IPS-15b (cell line): ENCODE results near the gene GRIA4.

ENCODE experiments used
- H3K27me3 ChIP-seq: one replicate; pipeline ENCODE4 v1.6.1; 2013; ENCODE audit warnings: low read length; ENCODE audit not compliant: control insufficient read depth, insufficient read depth
- H3K36me3 ChIP-seq: one replicate; pipeline ENCODE4 v1.6.1; 2013; ENCODE audit warnings: low read length; ENCODE audit not compliant: control insufficient read depth, insufficient read depth
- H3K4me1 ChIP-seq: one replicate; pipeline ENCODE4 v1.6.1; 2013; ENCODE audit warnings: mild to moderate bottlenecking, low read length; ENCODE audit not compliant: control insufficient read depth, insufficient read depth
- H3K4me3 ChIP-seq: one replicate; pipeline ENCODE4 v1.5.1; 2013; ENCODE audit warnings: low read depth, low read length
- H3K9ac ChIP-seq: one replicate; pipeline ENCODE4 v1.6.1; 2013; ENCODE audit warnings: low read depth, mild to moderate bottlenecking, low read length
- H3K9me3 ChIP-seq: one replicate; pipeline ENCODE4 v1.6.1; 2013; ENCODE audit warnings: mild to moderate bottlenecking, low read length; ENCODE audit not compliant: control insufficient read depth, insufficient read depth

The GRIA4 gene

DNA sequence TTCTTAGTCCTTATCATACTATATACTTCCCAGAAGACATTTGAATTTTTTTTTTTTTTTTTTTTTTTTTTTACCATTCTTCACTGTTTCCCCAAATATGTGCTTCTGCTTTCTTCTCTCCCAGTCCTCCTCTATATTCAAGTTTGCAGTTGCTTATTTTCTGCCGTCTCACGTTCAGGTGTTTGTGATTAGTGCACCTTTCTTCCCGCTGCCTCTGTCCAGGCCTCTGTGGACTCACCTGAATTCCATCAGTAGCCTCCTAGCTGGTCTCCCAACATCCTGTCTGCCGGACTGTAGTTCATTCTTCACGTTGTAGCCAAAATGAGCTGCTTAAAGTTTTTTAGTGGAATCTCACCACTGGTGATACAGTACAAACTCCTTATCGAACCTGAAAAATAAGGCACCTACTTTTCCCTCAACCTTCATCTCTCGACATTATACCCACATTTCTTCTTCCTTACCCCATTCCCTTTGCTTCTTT, 413.0 kb downstream of the GRIA4 start:
- peak overlapping the region; percentile 65 for H3K4me3 ChIP-seq
- no peaks in the 10 kb centered on the region for H3K36me3 ChIP-seq
- no peaks in the 10 kb centered on the region for H3K9me3 ChIP-seq
- no peak overlapping the region for H3K9ac ChIP-seq
- peaks cover 14% of the 10 kb centered on the region for H3K4me1 ChIP-seq
- no peaks in the 10 kb centered on the region for H3K27me3 ChIP-seq

DNA sequence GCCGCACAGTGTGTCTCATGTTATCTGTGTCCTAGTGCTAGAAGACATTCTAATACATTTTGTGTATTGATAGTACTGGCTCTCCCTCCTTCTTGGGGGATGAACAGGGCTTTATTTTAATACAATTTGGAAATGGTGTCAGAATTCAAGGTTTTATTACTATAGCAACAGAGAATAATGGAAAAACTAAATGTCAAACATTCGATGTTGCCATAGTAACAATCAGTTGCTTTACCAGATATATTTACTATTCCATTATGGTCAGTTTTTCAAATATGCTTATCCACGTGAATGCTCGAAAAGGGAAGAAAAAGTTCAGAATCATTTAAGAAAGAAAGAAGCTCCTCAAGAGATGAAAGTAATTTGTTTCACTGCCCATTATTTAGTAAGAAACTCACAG, 420.7 kb downstream of the GRIA4 start:
- Histone ChIP-seq H3K4me3 (no peak overlapping the region), H3K9ac (no peak overlapping the region), H3K27me3 (no peaks in the 10 kb centered on the region), H3K4me1 (no peaks in the 10 kb centered on the region), H3K36me3 (no peaks in the 10 kb centered on the region), H3K9me3 (no peaks in the 10 kb centered on the region)

GRCh38 chr11:106031202-106031810, 421.4 kb downstream of the GRIA4 start:
- H3K4me1 ChIP-seq, result no peaks in the 10 kb centered on the region
- no peak overlapping the region for H3K9ac ChIP-seq
- no peaks in the 10 kb centered on the region for H3K36me3 ChIP-seq
- no peaks in the 10 kb centered on the region for H3K9me3 ChIP-seq
- H3K4me3 ChIP-seq, result no peak overlapping the region
- H3K27me3 ChIP-seq, result no peaks in the 10 kb centered on the region
